ENCODE data around the gene MYCBP. TPM values are rescaled to one million over a fixed set of nuclear protein-coding genes. Genes with fewer than 3 reads are reported as not detected.

Gene MYCBP
- polyA plus RNA-seq, 1 donor (not counting 4 experiments of a cell fraction or from before 2014, with no cell fraction given): 39.9 TPM

DNA sequence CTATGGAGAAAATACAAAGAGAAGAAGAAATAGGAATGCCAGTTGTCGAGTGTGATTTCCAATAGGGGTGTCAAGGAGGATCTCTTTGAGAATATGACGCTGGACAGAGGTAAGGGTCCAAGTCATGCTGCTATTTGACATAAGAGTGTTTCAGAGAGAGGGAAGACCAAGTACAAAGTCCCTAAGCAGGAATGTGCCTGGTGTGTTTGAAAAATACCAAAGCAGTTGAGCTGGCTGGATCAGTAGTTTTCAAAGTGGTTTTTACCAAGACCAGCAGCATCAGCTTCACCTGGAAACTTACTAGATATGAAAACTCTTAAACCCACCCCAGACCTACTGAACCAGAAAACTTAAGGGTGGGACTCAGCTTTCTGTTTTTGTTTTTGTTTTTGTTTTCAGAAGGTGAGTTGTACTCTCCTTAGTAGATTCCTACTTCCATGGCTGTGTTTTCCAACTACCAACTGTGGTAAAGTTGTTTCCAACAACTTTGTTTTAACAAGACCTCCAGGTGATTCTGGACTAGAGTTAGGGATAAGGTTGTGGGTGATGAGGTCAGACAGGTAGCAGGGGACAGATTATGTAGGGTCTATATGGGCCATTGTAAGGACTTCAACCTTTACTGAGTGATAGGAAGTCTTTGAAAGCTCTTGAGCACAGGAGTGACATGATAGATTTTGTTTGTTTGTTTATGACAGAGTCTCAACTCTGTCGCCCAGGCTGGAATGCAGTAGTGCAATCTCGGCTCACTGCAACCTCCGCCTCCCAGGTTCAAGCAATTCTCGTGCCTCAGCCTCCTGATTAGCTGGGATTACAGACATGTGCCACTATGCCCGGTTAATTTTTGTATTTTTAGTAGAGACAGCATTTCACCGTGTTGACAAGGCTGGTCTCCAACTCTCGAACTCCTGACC, 15.5 kb upstream of the MYCBP start:
- Histone ChIP-seq H3K27ac (ENCODE audit: control insufficient read depth, insufficient read depth, low read length) (no peak overlapping the region), H2AFZ (ENCODE audit: control insufficient read depth, low read length) (no peak overlapping the region), H3K9me1 (ENCODE audit: control insufficient read depth, extremely low read depth, insufficient read depth, low read length) (no peaks in the 10 kb centered on the region), H4K20me1 (ENCODE audit: control insufficient read depth, extremely low read depth, insufficient read depth, low read length) (no peaks in the 10 kb centered on the region), H3K27me3 (ENCODE audit: control insufficient read depth, extremely low read depth, insufficient read depth, low read length) (no peaks in the 10 kb centered on the region), H3K4me1 (ENCODE audit: control insufficient read depth, extremely low read depth, insufficient read depth, low read length) (no peaks in the 10 kb centered on the region), H3K4me3 (ENCODE audit: control insufficient read depth in 2 of 3, extremely low read depth in 1 of 3, insufficient read depth in 2 of 3, low read depth in 1 of 3, low read length in 3 of 3) (no peak overlapping the region), H3K9ac (ENCODE audit: control insufficient read depth, extremely low read depth, insufficient read depth, low read length) (no peak overlapping the region), H3K4me2 (ENCODE audit: control insufficient read depth, extremely low read depth, insufficient read depth, low read depth, low read length) (no peak overlapping the region), H3K9me3 (ENCODE audit: control insufficient read depth, low read depth, low read length) (no peaks in the 10 kb centered on the region), H3K36me3 (ENCODE audit: control insufficient read depth in 2 of 2, extremely low read depth in 1 of 2, insufficient read depth in 2 of 2, low read length in 2 of 2) (peaks cover 0 to 1% of the 10 kb centered on the region in 2 experiments), H3K79me2 (ENCODE audit: control insufficient read depth, insufficient read depth, low read length) (no peaks in the 10 kb centered on the region)
- FAIRE-seq (no peak), DNase-seq (ENCODE audit: low read depth, low spot score) (no peak)
- TF ChIP-seq, protein P1, sequence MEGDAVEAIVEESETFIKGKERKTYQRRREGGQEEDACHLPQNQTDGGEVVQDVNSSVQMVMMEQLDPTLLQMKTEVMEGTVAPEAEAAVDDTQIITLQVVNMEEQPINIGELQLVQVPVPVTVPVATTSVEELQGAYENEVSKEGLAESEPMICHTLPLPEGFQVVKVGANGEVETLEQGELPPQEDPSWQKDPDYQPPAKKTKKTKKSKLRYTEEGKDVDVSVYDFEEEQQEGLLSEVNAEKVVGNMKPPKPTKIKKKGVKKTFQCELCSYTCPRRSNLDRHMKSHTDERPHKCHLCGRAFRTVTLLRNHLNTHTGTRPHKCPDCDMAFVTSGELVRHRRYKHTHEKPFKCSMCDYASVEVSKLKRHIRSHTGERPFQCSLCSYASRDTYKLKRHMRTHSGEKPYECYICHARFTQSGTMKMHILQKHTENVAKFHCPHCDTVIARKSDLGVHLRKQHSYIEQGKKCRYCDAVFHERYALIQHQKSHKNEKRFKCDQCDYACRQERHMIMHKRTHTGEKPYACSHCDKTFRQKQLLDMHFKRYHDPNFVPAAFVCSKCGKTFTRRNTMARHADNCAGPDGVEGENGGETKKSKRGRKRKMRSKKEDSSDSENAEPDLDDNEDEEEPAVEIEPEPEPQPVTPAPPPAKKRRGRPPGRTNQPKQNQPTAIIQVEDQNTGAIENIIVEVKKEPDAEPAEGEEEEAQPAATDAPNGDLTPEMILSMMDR (optimal IDR thresholded peaks at IDR 0.05 in 1 of 3, IDR thresholded peaks at IDR 0.05 in 1 of 3, conservative IDR thresholded peaks at IDR 0.05 in 1 of 3; ENCODE audit: extremely low read depth in 1 of 3, insufficient read depth in 2 of 3, low read length in 3 of 3): no peak
- no peak for TF ChIP-seq EZH2 (IDR thresholded peaks at IDR 0.05; ENCODE audit: low read length)
- dilution Hi-C loops (cut with MboI; ENCODE audit: extremely low pct_ligation_motif_present, low sequenced_read_pairs): no loop called here

DNA sequence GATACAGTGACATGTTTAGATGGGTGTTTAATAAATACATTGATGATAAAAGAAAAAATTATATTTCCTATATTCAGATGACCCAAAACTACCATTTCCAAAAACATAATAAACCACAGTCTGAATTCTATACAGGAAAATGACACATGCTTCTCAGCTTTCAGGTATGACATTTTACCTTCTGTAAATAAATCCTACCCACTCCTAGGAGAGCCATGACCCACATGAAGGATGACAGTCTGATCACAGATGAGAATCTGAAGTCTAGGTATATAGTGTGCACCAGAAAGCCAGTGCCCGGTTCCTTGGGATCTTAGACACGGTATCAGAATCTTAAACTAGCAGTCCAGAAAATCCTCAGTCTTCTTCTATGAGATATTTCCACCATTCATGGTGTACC, 11.9 kb upstream of the MYCBP start:
- Histone ChIP-seq H3K27ac (ENCODE audit: control insufficient read depth, insufficient read depth, low read length) (no peak overlapping the region), H3K79me2 (ENCODE audit: control insufficient read depth, insufficient read depth, low read length) (no peaks in the 10 kb centered on the region), H3K27me3 (ENCODE audit: control insufficient read depth, extremely low read depth, insufficient read depth, low read length) (no peaks in the 10 kb centered on the region), H3K9ac (ENCODE audit: control insufficient read depth, extremely low read depth, insufficient read depth, low read length) (no peak overlapping the region), H3K36me3 (ENCODE audit: control insufficient read depth in 2 of 2, extremely low read depth in 1 of 2, insufficient read depth in 2 of 2, low read length in 2 of 2) (peaks cover 0 to 1% of the 10 kb centered on the region in 2 experiments), H4K20me1 (ENCODE audit: control insufficient read depth, extremely low read depth, insufficient read depth, low read length) (no peaks in the 10 kb centered on the region), H3K9me3 (ENCODE audit: control insufficient read depth, low read depth, low read length) (no peaks in the 10 kb centered on the region), H2AFZ (ENCODE audit: control insufficient read depth, low read length) (no peak overlapping the region), H3K4me3 (ENCODE audit: control insufficient read depth in 2 of 3, extremely low read depth in 1 of 3, insufficient read depth in 2 of 3, low read depth in 1 of 3, low read length in 3 of 3) (no peak overlapping the region), H3K9me1 (ENCODE audit: control insufficient read depth, extremely low read depth, insufficient read depth, low read length) (no peaks in the 10 kb centered on the region), H3K4me1 (ENCODE audit: control insufficient read depth, extremely low read depth, insufficient read depth, low read length) (no peaks in the 10 kb centered on the region), H3K4me2 (ENCODE audit: control insufficient read depth, extremely low read depth, insufficient read depth, low read depth, low read length) (no peak overlapping the region)
- FAIRE-seq: no peak
- TF ChIP-seq, protein P1 (optimal IDR thresholded peaks at IDR 0.05 in 1 of 3, IDR thresholded peaks at IDR 0.05 in 1 of 3, conservative IDR thresholded peaks at IDR 0.05 in 1 of 3; ENCODE audit: extremely low read depth in 1 of 3, insufficient read depth in 2 of 3, low read length in 3 of 3): no peak
- TF ChIP-seq EZH2 (IDR thresholded peaks at IDR 0.05; ENCODE audit: low read length): no peak
- no peak for DNase-seq (ENCODE audit: low read depth, low spot score)
- dilution Hi-C loops (cut with MboI; ENCODE audit: extremely low pct_ligation_motif_present, low sequenced_read_pairs): no loop called here

Data from keratinocyte (primary cell).